Stimulated activated CD8-positive, alpha-beta memory T cell treated with anti-CD3 and anti-CD28 coated beads, Interleukin-4, amount 100 ng/mL, for 4 hours (primary cell): ENCODE results near the gene RTEL1.
"Not testable (repeated sequence)": the region's sequence is repeated elsewhere in the genome, so short reads cannot be mapped to it uniquely, and the experiment has no call there.

Experiments used
- DNase-seq, 2 donors: peaks; one replicate each; pipeline ENCODE4 v3.0.0-alpha.2; 2020; ENCODE audit warnings: low read depth in 2 of 2, low spot score in 1 of 2

Gene RTEL1

GRCh38 chr20:63664861-63665594 lies 6.9 kb downstream of the RTEL1 start:
- no peak for DNase-seq

GRCh38 chr20:63665708-63666107 lies 7.6 kb downstream of the RTEL1 start:
- no peak for DNase-seq

- DNase-seq: no peak
Measured at GRCh38 chr20:63667858-63668257, 9.7 kb downstream of the RTEL1 start.

GRCh38 chr20:63668351-63668750 lies 10.2 kb downstream of the RTEL1 start:
- no peak for DNase-seq

GRCh38 chr20:63671695-63672094 lies 13.6 kb downstream of the RTEL1 start:
- DNase-seq: not testable (repeated sequence)

GRCh38 chr20:63672666-63673065 lies 14.6 kb downstream of the RTEL1 start:
- no peak for DNase-seq

- no peak for DNase-seq
Measured at GRCh38 chr20:63673951-63674350, 15.8 kb downstream of the RTEL1 start.

GRCh38 chr20:63675681-63676368 lies 17.7 kb downstream of the RTEL1 start:
- DNase-seq: no peak

- no peak for DNase-seq
Measured at GRCh38 chr20:63678071-63678470, 20.0 kb downstream of the RTEL1 start.

- no peak for DNase-seq
Measured at GRCh38 chr20:63678667-63679465, 20.8 kb downstream of the RTEL1 start.

- DNase-seq: no peak
Measured at GRCh38 chr20:63679799-63680305, 21.7 kb downstream of the RTEL1 start.

GRCh38 chr20:63680427-63680826 lies 22.3 kb downstream of the RTEL1 start:
- no peak for DNase-seq

GRCh38 chr20:63680857-63681608 lies 22.9 kb downstream of the RTEL1 start:
- no peak for DNase-seq

GRCh38 chr20:63681609-63682142 lies 23.6 kb downstream of the RTEL1 start:
- DNase-seq: no peak

GRCh38 chr20:63682384-63683139 lies 24.4 kb downstream of the RTEL1 start:
- DNase-seq: no peak

- DNase-seq: no peak
Measured at GRCh38 chr20:63685269-63686026, 27.3 kb downstream of the RTEL1 start.

GRCh38 chr20:63686094-63686491 lies 28.0 kb downstream of the RTEL1 start:
- DNase-seq: no peak

GRCh38 chr20:63686492-63687321 lies 28.6 kb downstream of the RTEL1 start:
- DNase-seq: peak; percentile 20 to 26
